SK-N-SH (cell line): Measurements from ENCODE around the gene MAPKAPK5. TPM values are rescaled to one million over a fixed set of nuclear protein-coding genes. Genes with fewer than 3 reads are reported as not detected.

Source experiments
- CTCF ChIA-PET: fragments of 300-600, 350-600 bp; formaldehyde crosslinking; extraction: SDS; loops from one replicate; lab custom pipeline; 2021; lab: Yijun Ruan, JAX
- POLR2A ChIA-PET: fragments of 350-600 bp; sonication (Branson Sonifier 250); formaldehyde crosslinking; extraction: SDS; loops from one replicate; lab custom pipeline; 2020; ENCODE audit warnings: antibody characterized with exemption, inconsistent platforms; lab: Yijun Ruan, JAX
- DNase-seq: peaks from one replicate; pipeline ENCODE4 v3.0.0; 2012
- H2AFZ ChIP-seq: fragments of 200-600 bp; sonication (generic); 2 replicates; pipeline ENCODE4 v1.8.1; 2016; ENCODE audit warnings: antibody characterized with exemption, mild to moderate bottlenecking, low read depth
- H3F3A ChIP-seq: fragments of 200-600 bp; sonication (generic); replicated peaks from 2 replicates; pipeline ENCODE3; 2016; ENCODE audit warnings: antibody characterized with exemption, mild to moderate bottlenecking; ENCODE audit not compliant: insufficient read depth
- H3K27ac ChIP-seq, 2 experiments: fragments of 200-500 bp in 1 of 2; fragments of 200-600 bp in 1 of 2; sonication (Bioruptor generic) in 1 of 2; sonication (generic), shearing (Covaris generic) in 1 of 2; 2 replicates each; pipeline versions ENCODE4 v1.5.1 to v1.6.1; 2014 to 2016; ENCODE audit warnings: low read depth in 2 of 2, inconsistent platforms in 1 of 2, low read length in 1 of 2, mild to moderate bottlenecking in 1 of 2, mixed read lengths in 1 of 2
- H3K27me3 ChIP-seq: fragments of 200-600 bp; sonication (generic), shearing (Covaris generic); 2 replicates; pipeline ENCODE4 v1.6.1; 2016; ENCODE audit warnings: mixed run types; ENCODE audit not compliant: insufficient read depth
- H3K36me3 ChIP-seq, 2 experiments: fragments of 200-500 bp in 1 of 2; fragments of 200-600 bp in 1 of 2; sonication (Bioruptor generic) in 1 of 2; sonication (generic) in 1 of 2; replicated peaks in 1 of 2; 2 replicates each; pipeline versions ENCODE3 to v1.5.1; 2014 to 2016; ENCODE audit warnings: low read length in 1 of 2, mild to moderate bottlenecking in 1 of 2; ENCODE audit not compliant: insufficient read depth in 2 of 2, control insufficient read depth in 1 of 2
- H3K4me1 ChIP-seq, 2 experiments: fragments of 200-500 bp in 1 of 2; fragments of 200-600 bp in 1 of 2; sonication (Bioruptor generic) in 1 of 2; sonication (generic), shearing (Covaris generic) in 1 of 2; 2 replicates each; pipeline versions ENCODE4 v1.5.1 to v1.6.1; 2014 to 2016; ENCODE audit warnings: low read depth in 1 of 2, low read length in 1 of 2, mixed run types in 1 of 2; ENCODE audit not compliant: insufficient read depth in 2 of 2, control insufficient read depth in 1 of 2
- H3K4me2 ChIP-seq: fragments of 200-600 bp; sonication (generic), shearing (Covaris generic); 2 replicates; pipeline ENCODE4 v1.6.1; 2017; ENCODE audit warnings: mixed run types
- H3K4me3 ChIP-seq, 2 experiments: fragments of 200-500 bp in 1 of 2; fragments of 200-600 bp in 1 of 2; sonication (Bioruptor generic) in 1 of 2; sonication (generic), shearing (Covaris generic) in 1 of 2; 2 replicates each; pipeline versions ENCODE4 v1.5.1 to v1.8.1; 2014 to 2016; ENCODE audit warnings: low read depth in 2 of 2, inconsistent platforms in 1 of 2, low read length in 1 of 2, mild to moderate bottlenecking in 1 of 2, mixed read lengths in 1 of 2, moderate library complexity in 1 of 2
- H3K79me2 ChIP-seq: fragments of 200-600 bp; sonication (generic); 2 replicates; pipeline ENCODE4 v1.8.1; 2017; ENCODE audit warnings: mild to moderate bottlenecking; ENCODE audit not compliant: insufficient read depth
- H3K9ac ChIP-seq: fragments of 200-600 bp; sonication (generic); 2 replicates; pipeline ENCODE4 v1.6.1; 2017; ENCODE audit warnings: mixed run types
- H3K9me2 ChIP-seq: fragments of 200-600 bp; sonication (generic); 2 replicates; pipeline ENCODE4 v1.6.1; 2017; ENCODE audit warnings: mixed run types
- H3K9me3 ChIP-seq: fragments of 200-600 bp; sonication (generic); 2 replicates; pipeline ENCODE4 v1.6.1; 2017; ENCODE audit warnings: mixed run types, mild to moderate bottlenecking, moderate library complexity
- H4K20me1 ChIP-seq: fragments of 200-600 bp; sonication (generic); 2 replicates; pipeline ENCODE4 v1.6.1; 2017; ENCODE audit warnings: mild to moderate bottlenecking, mixed run types; ENCODE audit not compliant: insufficient read depth
- CTCF ChIP-seq: fragments of 200-600 bp; sonication (generic); IDR thresholded peaks from 2 replicates; pipeline ENCODE4 v1.6.1; 2017; ENCODE audit warnings: antibody characterized with exemption, mild to moderate bottlenecking, moderate library complexity
- EP300 ChIP-seq, 2 experiments: IDR thresholded peaks; 2 replicates each; pipeline versions ENCODE4 v1.4.0 to v1.6.1; 2012; ENCODE audit warnings: borderline replicate concordance in 1 of 2, low read depth in 1 of 2, low read length in 1 of 2
- FOXJ3 ChIP-seq: sonication (generic); formaldehyde crosslinking; IDR thresholded peaks from 2 replicates; pipeline ENCODE4 v1.5.1; 2020; ENCODE audit warnings: mild to moderate bottlenecking, missing genetic modification reagents
- GABPA ChIP-seq: IDR thresholded peaks from 2 replicates; pipeline ENCODE4 v1.4.0; 2012; ENCODE audit warnings: low read depth, mild to moderate bottlenecking
- MAX ChIP-seq: IDR thresholded peaks from 2 replicates; pipeline ENCODE4 v1.4.0; 2012; ENCODE audit warnings: low read depth
- NRF1 ChIP-seq: IDR thresholded peaks from 2 replicates; pipeline ENCODE4 v1.6.1; 2012; ENCODE audit warnings: low read depth, mild to moderate bottlenecking, low read length
- RFX5 ChIP-seq: IDR thresholded peaks from 2 replicates; pipeline ENCODE4 v1.6.1; 2012; ENCODE audit warnings: mild to moderate bottlenecking, improper control_type of control experiment, low read length
- TAF1 ChIP-seq: IDR thresholded peaks from 2 replicates; pipeline ENCODE4 v1.6.1; 2012; ENCODE audit warnings: low read depth, mild to moderate bottlenecking, low read length, moderate library complexity, borderline replicate concordance
- TCF12 ChIP-seq: IDR thresholded peaks from 2 replicates; pipeline ENCODE4 v1.4.0; 2012
- USF2 ChIP-seq: fragments of 150-350 bp; IDR thresholded peaks from 2 replicates; pipeline ENCODE4 v1.6.1; 2017; ENCODE audit warnings: antibody characterized with exemption, low read length, low read depth, borderline replicate concordance
- YY1 ChIP-seq: IDR thresholded peaks from 2 replicates; pipeline ENCODE4 v1.4.0; 2012; ENCODE audit warnings: low read depth, mild to moderate bottlenecking
- ZBTB33 ChIP-seq: IDR thresholded peaks from 2 replicates; pipeline ENCODE4 v1.4.0; 2012; ENCODE audit warnings: low read depth, borderline replicate concordance
- WGBS: methylation state at CpG from one replicate; pipeline ENCODE4 v1.1.6; 2017; ENCODE audit warnings: low lambda C conversion rate; 5-methylcytosine and 5-hydroxymethylcytosine counted together
- polyA plus RNA-seq, 3 experiments: library from polyadenylated mRNA; depleted of rRNA; stranded (reverse); fragments of >200 nt; gene quantifications; 2 replicates each; pipeline ENCODE4 v1.2.3, GENCODE V29; 2012

Gene MAPKAPK5
- polyA plus RNA-seq, 1 of the 3 experiments (the other 2 are of a cell fraction), result 38.1 TPM

GRCh38 chr12:111887926-111888745 is 46.1 kb downstream of the MAPKAPK5 start:
- no peaks in the 10 kb centered on the region for H3K27me3 ChIP-seq
- CTCF ChIA-PET, result interaction anchor here (0.8 kb wide), 1 partner anchor 14 kb away, joined by 3 read pairs; no protein-coding TSS in a partner anchor
- WGBS, result 96% methylated on average over 11 of the region's 11 CpGs

More at GRCh38 chr12:111887926-111888745, 46.1 kb downstream of the MAPKAPK5 start:
- H3K4me2 ChIP-seq, result no peak overlapping the region
- H3K36me3 ChIP-seq, result peaks cover 59 to 76% of the 10 kb centered on the region in 2 experiments
- H3F3A ChIP-seq, result no peaks in the 10 kb centered on the region
- H3K9me3 ChIP-seq, result no peaks in the 10 kb centered on the region
- H2AFZ ChIP-seq, result no peak overlapping the region
- POLR2A ChIA-PET, result no interaction called here
- no peaks in the 10 kb centered on the region for H3K4me1 ChIP-seq
- no peaks in the 10 kb centered on the region for H3K9me2 ChIP-seq
- no peaks in the 10 kb centered on the region for H4K20me1 ChIP-seq
- no peak for DNase-seq
- no peaks in the 10 kb centered on the region for H3K79me2 ChIP-seq
- no peak for TF ChIP-seq USF2
- no peak for TF ChIP-seq EP300 (IDR thresholded peaks at IDR 0.05; ENCODE audit: borderline replicate concordance in 1 of 2, low read depth in 1 of 2, low read length in 1 of 2)
- TF ChIP-seq CTCF, result no peak
- TF ChIP-seq NRF1, result no peak
- TF ChIP-seq ZBTB33, result no peak
- TF ChIP-seq RFX5, result no peak
- TF ChIP-seq GABPA, result no peak
- no peak for TF ChIP-seq YY1
- no peak for TF ChIP-seq TAF1
- no peak for TF ChIP-seq MAX
- no peak for TF ChIP-seq FOXJ3 (CRISPR knock-in tag)
- TF ChIP-seq TCF12, result no peak
- no peak overlapping the region for H3K4me3 ChIP-seq
- H3K27ac ChIP-seq, result no peak overlapping the region
- H3K9ac ChIP-seq, result no peak overlapping the region
